TTC549 (cell line): ENCODE measurements around the gene HECW1.

Source experiments
- FAIRE-seq: peaks from 2 replicates; lab custom pipeline; 2012; peaks lifted over from hg19 to GRCh38; lab: Jason Lieb, UNC

Gene HECW1

DNA sequence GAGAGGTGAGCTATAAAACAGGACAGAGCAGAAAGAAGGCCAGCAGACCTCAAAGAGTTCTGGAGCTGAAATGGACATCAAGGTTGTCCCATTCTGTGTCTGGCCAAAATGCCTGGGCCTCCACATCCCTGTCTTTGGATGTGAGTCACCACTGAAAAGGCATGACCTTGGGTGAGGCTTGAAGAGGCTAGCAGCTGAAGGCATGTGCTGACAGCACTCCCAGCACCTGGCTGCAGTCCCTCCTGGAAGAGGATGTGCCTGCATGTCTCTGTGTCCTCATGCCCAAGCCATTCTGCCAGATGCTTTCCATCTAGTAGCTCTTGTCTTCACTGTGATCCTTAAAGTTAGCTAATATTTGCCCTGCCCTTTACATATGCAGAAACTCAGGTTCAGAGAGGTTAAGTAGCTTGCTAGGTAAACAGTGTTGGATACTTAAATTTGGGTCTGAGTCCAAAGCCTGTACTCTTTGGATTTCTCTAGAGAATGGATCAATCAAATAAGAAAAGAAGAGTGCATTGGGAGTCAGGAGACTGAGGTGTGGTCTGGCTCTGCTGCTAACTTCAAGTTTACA is 35.8 kb downstream of the HECW1 start:
- no peak for FAIRE-seq

DNA sequence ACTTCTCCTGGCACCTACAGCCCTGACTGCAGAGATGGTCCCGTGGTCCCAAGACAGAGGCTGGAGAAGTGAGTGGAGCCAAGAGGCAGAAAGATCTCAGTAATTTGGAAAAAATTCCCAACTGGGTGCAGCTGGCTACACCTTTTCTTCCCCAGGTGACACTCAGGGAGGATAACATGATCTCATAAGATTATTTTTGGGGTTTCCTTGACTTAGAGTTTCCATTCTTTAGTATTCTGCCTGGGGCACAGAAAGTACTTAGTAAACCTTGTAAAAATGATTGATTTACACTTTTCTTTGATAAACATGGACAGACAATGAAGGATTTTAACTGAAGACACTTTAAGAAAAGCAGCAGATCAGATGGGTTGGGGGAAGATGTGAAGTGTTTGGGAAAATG is 38.6 kb downstream of the HECW1 start:
- no peak for FAIRE-seq

DNA sequence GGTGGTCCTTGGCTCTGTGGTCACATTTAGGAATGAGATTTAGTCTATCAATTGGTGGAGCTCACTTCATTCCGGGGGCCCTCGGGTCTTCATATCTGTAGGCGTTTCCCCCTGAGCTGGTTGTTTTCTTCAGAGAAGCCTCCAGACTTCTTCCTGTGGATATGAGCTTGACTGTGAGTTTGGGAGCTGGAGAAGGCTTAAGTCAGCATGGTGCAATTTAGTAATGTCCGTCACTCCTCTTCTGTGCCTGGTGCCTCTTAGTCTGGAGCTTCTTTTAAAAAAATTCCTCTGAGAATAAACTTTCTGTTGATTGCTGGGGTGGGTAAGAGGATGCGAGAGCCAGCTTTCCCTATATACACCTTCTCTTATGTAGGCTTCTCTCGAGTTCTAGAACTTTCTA is 40.2 kb downstream of the HECW1 start:
- FAIRE-seq = no peak

DNA sequence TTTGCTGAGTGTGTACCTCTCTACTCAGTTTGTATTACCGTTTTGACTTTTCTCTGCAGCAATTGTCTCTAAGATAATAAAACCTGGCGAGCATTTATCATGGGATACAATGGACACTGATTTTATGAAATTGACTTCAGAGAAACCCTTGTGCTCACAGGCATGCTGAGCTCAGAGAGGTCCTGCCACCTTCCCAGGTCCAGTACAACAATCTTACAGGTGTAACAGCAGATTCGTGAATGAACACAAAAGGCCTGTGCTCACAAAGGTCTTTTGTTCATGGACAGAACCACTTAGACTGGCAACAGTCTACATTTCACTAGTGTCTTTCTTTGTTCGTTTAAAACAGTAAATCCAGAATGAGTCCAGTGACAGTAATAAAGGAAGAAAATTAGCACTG is 43.2 kb downstream of the HECW1 start:
- FAIRE-seq = no peak

DNA sequence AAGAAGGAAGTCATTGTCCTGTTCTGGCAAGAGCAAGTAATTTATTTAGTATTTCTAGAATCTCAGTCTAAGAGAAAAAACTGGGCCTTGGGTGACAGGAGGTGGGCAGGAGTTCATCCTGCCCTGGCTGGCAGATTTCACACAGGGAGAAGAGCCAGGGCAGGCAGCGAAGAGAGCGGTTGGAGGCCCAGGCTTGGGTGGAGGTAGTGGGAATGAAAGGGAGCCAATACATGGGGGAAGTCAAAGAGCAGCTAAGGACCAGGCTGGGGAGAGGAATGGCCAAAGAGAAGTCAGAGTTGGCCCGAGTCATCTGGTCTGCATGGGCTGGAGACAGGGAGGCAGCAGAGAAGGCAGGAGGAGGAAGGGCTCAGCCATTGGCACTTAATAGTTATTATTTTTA is 51.4 kb downstream of the HECW1 start:
- no peak for FAIRE-seq

DNA sequence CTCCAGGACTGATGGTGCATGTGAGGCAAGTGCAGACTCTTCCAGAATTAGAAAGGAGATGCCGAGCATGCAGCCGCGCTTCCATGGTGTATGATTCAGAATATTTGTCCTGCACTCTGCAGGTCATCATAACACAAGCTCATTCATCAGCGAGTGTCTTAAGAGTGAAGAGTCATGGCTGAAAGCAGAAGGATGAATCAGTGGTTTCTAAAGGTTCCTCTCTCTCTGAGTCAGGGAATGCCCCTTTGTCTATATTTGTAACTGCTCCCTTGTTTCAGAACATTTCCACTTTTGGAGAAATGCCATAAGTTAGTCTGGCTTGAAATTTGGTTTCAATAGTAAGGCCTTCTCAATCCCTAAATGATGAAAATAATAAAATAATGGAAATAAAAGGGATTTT is 52.3 kb downstream of the HECW1 start:
- FAIRE-seq = no peak

DNA sequence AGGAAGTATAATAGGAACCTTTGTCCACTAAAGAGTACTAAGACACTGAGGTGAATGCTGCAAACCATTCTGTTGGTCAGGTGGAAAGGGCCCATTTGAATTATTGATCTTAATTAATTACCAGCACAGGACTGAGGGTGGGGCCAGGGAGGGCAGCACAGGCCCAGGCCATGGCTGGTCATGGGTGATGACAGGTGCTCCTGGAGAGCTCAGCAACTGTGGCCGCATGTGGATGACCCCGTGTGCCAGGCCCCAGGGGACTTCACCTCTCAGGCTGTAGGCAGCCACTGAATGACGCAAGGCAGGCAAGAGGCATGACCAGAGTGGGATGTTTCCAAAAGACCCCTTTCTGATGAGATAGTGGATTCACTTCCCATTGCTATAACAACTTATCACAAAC is 54.2 kb downstream of the HECW1 start:
- FAIRE-seq = no peak

DNA sequence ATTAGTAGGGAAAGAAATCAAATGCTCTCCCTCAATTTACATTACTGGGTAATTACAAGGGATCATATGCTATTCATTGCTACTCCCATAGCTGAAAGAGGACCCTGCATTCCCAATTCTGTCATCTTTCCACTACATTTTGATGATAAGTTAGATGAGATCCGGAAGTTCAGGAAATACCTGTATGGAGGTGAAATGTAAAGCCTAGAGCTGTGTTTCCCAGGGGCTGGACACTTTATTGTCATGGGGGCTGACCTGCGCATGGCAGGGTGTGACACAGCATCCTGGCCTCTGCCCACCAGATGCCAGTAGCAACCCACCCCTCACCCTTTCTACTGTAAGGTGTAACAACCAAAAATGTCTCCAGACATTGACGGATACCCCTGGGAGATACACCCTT is 56.6 kb downstream of the HECW1 start:
- FAIRE-seq = no peak

DNA sequence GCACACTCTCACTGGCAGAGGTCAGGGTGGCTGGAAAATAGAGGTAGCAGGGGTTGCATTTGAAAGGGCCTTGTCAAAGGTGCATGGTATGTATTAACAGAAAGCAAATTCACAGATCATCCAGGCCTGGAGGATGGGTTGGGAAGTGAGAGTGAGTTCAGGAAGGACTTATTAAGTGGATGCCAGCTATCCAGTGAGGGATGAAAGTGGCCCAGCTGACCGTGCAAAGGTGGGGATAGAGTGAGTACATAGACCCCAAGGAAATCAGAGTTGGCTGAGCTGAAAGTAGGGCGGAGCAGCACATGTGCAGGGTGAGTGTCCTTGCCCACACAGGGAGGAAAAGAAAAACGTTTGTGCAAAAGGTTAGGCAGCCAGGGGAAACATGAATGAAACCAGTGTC is 58.1 kb downstream of the HECW1 start:
- no peak for FAIRE-seq

DNA sequence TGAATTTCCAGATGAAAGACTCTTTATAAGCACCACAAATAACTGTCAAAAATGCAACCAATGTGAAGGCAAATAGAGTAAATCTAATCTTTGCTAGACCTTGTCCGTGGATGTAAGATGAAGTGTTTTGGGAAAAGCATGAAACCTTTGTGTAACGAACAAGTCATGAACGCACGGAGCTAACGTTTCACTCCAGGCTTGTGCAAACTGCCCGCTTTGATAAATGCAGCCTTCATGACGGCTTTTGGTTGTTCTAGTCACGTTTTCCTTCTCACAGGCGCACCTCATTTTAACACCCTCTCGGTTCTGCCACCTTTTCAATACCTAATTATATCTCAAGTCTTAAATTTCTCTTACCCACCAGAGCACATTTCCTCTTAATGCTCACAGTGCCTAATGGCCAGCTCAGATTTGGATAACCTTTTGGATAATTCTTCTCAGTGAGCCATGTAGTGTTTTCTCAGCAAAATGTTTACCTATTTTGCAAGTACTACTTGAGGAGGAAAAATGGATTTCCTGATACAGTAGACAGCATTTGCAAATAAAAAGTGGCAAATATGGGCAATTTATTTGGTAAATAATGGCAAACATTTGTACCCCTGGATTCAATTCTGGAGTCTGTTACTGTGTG is 63.2 kb downstream of the HECW1 start:
- FAIRE-seq = no peak

DNA sequence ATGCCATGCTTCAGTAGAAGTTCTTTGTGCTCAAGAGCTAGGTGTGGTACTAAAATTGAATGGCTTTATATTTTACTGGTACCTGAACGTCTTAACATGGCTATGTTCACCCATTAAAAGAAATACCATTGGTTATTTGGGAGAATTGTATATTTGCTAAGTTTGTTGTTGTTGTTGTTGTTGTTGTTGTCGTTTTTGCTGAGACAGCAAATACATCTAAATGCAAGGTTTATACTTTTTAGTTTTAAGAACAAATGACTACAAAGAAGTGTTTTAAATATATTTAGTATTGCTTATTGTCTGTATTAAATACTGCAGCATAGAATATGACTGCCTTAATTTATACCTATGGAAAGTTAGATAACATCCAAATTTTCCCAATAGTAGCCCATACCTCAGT is 66.9 kb downstream of the HECW1 start:
- FAIRE-seq = no peak

DNA sequence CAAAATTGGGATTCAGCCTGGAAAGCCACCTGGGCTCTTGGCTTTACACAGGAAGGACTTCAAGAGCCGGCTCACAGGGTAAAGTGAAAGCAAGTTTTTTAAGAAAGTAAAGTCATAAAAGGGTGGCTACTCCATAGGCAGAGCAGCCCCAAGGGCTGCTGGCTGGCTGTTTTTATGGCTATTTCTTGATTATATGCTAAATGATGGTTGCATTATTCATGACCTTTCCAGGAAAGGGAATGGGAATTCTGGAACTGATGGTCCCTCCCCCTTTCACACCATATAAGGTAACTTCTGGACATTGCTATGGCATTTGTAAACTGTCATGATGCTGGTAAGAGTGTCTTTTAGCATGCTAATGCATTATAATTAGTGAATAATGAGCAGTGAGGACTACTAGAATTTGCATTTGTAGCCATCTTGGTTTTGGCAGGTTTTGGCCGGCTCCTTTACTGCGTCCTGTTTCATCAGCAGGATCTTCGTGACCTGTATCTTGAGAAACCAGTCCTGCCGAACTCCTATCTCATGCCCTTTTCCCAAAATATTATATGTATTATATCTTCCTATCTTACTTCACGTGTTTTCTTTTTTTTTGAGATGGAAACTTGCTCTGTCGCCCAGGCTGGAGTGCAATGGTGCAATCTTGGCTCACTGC is 80.5 kb downstream of the HECW1 start:
- no peak for FAIRE-seq

DNA sequence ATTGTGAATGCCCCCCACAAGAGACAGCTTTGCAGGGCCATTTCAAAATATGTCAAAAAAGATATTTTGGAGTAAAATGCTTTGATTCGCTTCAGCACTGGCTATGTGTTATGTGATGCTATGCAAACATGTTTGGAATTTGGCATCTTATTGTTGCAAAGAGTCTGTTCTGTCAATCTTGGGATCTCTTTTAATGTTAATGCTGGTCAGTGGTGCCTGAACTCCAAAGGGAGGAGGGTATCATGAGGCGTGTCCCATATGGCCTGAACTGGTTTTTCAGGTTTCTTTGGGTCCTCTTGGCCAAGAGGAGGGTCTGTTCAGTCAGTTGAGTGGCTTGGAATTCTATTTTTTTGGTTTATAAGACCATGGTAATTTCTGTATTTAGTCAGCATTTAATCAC is 81.4 kb downstream of the HECW1 start:
- no peak for FAIRE-seq

DNA sequence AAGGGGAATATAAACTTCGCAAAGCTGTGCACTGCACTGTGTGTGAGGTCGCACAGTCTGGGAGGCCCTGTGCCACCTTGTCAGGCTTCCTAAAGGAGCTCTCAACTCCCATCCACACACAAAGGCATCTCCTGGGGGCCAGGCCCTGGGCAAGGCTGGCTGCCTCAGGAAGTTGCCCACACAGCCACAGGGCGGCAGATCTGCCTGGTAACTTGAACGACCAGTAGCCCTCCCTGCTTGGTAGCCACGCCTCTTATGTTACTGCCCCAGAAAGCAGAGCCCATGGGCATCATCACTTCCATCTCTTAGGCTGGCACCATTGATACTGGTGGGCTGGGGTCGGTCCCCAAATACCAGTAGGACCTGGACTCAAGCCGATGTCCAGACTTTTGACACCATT is 82.8 kb downstream of the HECW1 start:
- FAIRE-seq = no peak

DNA sequence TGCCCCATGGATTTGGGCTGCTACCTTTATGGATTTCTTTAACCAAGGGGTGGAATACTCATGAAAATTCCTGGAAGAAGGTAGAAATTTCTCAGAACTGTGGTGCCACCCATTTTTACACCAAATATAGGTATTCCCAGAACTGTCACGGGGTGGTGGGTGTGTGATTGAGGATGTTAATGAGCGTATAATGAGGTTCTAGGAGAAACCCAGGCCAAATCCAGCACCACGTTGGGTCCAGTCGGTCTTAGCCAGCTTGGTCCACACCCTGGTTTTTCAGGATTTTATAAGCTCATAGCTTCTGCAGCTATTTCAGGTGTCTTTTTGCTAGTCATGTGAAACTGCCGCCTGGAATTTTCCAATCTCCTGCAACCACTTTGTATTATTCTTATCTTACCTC is 83.3 kb downstream of the HECW1 start:
- no peak for FAIRE-seq

DNA sequence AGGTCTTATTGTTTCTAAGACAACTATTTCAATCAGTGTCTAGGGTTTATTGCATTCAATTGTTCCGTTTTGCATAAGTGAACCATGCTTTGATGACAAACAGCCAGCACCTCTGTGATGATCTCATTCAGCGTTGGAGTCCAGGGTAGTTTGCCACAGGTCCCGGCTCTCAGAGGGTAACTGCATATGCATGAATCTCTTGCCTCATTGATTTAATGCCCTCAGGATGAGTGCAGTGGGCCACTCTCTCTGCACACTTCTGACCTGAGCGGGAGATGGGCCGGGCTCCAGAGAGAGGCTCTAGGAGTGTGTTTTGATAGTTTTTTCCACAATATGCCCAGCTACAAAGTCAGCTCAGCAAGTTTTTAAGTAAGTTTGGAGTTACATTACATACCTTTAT is 83.9 kb downstream of the HECW1 start:
- FAIRE-seq = no peak

DNA sequence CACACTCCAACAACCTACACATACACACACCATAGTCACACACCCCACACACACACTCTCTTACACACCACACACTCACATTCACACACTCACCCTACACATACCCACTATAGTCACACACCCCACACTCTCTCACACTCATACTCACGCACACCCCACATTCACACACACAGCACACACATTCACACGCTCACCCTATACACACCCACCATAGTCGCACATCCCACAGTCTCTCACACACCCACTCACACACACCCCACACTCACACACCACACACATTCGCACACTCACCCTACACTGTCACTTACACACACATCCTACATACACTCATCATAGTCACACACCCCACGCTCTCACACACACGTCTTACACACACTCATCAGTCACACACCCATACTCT is 85.6 kb downstream of the HECW1 start:
- no peak for FAIRE-seq

DNA sequence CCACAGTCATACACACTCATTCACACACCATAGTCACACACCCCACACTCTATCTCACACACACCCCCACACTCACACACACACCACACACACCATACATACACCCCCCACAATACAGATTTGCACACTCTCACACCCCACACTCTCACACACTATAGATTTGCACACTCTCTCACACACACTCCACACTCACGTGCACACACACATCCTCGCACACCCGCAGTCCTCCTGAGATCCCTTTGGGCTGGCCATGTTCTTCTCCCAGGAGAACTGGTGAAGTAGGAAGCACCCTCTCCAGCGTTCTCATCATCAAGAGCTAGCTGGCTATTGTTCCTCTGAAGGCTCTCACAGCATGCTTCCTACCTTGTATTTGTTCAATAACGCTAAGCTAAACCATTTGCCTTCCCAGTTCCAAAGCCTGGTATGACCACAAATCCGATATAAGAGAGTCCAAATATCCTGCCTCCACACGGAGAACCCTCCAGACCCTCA is 86.2 kb downstream of the HECW1 start:
- FAIRE-seq = no peak

DNA sequence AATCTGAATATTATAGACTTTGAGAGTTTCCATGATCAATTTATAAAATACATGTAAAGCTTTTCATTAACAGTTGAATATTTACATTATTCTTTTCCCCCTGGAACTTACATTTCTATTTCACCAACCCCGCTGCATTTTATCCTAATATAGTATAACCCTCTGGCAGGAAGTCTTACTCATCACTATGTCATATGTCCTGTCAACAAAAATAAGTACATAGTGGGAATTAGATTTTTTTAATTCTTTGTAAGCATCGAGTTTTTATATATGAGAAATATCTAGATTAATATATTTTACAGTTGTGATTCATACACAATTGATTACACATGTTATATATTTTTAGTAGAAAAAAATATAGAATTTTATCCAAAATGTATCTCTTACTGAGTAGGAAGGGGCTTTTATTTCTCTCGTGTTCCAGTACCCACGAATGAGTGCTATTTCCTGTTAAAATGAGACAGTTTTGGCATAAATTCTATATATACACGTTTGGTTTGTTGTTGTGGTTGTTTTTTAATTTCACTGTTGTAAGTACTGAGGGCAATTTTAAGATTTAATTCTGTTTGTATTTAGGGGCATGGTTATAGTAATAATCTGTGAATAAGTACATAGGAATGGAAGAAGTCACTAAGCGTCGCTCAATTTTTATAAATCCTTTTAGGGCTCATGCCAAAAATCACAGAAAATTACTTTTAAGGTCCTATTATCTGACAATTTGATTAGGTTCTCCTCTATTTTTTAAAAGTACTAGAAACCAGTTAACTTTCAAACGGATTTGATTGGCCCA is 87.1 kb downstream of the HECW1 start:
- no peak for FAIRE-seq

DNA sequence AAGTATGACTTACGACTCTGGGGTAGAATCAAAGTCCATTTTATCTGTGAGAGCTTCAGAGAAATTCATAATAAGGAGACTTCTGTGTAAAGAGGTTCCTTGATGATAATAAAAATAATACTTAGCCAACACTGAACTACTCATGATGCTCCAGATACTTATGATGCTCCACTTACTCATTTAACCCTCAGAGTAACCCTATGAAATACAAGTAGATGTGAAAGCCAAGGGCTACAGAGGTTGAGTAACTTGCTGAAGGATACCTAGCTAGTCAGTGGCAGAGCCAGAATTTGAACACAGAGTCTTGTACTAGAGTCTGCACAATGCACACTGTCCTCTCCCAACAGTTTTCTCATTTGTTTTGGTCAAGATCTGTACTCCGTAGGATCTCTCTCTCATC is 89.5 kb downstream of the HECW1 start:
- no peak for FAIRE-seq

DNA sequence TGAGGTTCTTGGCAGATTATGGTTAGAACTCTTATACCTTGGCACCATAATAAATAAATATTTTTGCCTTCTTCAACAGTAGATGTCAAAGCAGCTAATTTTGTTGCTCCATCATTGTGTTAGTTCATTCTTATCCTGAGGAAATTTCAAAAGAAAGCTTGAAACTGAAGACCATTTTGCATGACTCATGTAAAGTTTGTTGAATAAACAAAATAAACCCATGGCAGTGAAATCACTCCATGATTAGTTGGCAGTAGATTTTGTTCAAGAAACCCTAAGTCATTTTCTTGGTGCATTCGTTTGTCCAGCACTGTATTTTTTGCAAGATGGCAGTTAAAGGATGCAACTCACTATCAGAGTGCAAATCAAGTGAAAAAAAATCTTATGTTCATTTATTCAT is 91.6 kb downstream of the HECW1 start:
- FAIRE-seq = no peak

DNA sequence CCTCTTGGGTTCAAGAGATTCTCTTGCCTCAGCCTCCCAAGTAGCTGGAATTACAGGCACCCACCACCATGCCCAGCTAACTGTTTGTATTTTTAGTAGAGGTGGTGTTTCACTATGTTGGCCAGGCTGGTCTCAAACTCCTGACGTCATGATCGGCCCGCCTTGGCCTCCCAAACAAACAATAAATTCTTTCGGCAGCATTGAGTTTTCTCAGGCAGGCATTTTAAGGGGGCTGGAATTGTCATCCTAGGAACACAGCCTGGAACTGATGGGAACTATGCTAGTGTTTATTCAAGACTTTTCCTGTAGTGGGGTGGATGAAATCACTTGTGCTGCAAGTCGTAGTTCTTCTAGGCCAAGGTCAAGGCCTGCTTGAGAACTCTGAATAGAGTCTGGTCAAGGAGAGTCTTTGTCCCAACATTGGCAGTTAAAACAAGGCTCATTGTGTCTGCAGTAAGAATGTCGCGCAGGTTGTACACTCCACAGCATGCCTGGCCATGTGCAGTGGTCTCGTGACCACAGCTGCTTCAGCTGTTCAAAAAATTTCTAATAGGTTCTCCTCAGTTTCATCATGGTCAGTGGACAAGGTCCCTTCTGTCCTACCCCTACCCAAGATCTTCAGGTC is 92.8 kb downstream of the HECW1 start:
- no peak for FAIRE-seq

DNA sequence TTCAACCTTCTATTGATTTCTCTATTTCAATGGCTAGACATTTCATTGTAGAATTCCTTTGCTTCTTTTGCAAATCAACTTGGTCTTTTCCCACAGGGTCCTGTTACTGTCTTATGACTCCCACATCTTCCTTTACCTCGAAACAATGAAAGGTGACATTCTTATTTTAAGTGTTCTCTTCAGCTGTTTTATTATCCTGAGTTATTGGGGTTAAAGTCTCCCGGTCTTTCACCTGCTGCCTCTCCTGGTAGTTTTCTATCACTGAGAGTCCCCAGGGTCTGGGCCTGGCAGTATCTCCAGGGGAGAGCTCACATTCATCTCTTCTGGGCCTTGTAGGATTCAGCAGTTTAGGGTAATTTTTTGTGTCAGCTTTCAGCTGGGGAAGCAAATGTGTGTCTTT is 95.8 kb downstream of the HECW1 start:
- no peak for FAIRE-seq
